Stimulated activated CD8-positive, alpha-beta memory T cell treated with anti-CD3 and anti-CD28 coated beads, Interleukin-12 subunit alpha, Interleukin-12 subunit beta, amount 100 ng/mL, for 1 hour (primary cell): Measurements from ENCODE around the gene DES.

ENCODE experiments used
- DNase-seq: peaks from one replicate; pipeline ENCODE4 v3.0.0-alpha.2; 2020; ENCODE audit warnings: low read depth

The DES gene

GRCh38 chr2:219419331-219420197 is 1.4 kb downstream of the DES start:
- no peak for DNase-seq

DNA sequence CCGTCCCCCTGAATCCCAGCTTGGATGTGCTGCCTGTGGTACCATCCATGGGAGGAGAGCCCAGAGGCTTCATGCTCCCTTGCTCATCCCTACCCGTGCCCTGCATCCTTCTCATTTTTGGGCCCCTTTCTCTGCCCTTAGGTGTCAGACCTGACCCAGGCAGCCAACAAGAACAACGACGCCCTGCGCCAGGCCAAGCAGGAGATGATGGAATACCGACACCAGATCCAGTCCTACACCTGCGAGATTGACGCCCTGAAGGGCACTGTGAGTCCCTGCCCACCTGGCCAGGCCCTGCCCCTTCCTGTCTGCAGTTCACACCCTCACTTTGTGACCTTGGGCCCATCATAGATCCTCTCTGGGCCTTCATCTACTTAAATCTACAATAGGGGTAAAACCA is 2.5 kb downstream of the DES start:
- DNase-seq, result no peak

- no peak for DNase-seq
These were observed 3.1 kb downstream of the DES start for GRCh38 chr2:219421323-219421722.

DNA sequence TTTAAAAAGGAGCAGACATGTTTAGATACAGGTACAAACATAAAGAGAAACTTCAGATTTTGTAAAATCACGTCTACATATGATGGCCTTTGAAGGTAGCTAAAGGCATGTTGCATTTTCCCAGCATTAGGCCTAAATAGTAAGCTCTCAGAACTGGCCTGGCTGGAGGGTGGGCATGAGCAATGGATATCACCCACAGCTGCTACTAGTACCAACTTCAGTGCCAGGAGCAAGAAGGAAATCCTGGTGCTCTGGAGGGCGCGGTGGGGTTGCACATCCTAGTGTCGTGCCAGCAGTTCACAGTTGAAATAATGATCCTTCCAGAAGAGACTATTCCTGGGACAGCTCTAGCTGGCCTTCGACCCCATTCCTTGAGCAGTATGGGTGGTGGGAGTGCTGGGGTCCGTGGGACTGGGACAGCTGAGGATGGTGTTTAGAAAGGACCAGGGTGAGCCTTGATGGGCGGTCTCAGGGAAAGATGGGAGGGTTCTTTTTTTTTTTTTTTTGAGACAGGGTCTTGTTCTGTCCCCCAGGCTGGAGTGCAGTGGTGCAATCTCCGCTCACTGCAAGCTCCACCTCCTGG is 4.9 kb downstream of the DES start:
- DNase-seq, result no peak

DNA sequence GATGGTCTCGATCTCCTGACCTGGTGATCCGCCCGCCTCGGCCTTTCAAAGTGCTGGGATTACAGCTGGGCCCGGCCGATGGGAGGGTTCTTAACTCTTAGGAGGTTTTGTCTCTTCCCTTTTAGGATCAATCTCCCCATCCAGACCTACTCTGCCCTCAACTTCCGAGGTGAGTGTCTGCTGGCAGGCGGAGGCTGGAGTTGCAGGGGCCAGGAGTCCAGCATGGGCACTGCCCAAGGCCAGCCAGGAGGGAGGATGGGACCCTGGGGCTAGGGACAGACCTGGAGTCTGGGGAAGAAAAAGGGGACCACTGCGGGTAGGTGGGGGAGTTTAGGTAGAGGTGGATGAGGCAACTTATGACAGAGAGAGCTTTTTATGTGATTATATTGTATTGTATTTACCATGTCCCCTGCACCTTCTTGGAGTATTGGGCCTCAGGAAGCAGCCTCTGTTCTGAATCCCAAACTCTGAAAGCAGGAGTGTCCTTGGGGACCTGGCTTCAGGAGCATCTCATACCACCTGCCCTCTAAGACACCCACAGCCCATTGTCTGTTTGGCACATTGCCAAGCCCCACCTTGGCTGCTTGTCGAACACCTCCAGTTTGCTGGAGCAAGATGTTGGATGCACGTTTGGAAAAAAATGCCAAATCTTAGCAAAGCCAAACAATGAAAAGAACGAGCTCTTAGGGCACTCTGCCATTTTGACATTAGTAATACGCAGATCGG is 5.6 kb downstream of the DES start:
- DNase-seq, result no peak

- no peak for DNase-seq
These were observed 7.3 kb downstream of the DES start for GRCh38 chr2:219425238-219426067.

- no peak for DNase-seq
These were observed 7.9 kb downstream of the DES start for GRCh38 chr2:219426068-219426443.

DNA sequence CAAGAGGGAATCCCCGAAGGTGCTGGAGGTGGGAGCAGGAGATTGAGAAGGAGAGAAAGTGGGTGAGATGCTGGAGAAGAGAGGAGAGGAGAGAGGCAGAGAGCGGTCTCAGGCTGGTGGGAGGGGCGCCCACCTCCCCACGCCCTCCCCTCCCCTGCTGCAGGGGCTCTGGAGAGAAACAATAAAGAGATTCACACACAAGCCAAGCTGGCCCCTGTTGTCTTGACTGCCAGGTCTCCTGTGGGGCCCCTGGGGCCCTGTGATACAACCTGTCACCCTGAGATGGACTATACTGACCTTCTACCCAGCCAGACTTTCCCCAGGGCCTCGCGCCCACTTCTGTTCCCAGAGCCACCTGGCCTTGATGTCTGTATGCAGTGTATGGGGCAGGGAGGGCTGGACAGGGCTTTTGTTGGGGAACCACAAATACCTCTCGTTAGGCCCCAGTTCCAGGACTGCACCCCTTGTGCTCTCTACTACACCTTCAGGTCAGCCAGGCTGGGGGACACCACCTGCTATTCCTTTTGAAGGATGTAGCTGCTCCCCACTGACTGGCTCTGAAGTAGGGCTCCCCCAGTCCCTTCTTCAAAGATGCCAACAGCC is 8.5 kb downstream of the DES start:
- DNase-seq, result no peak

- no peak for DNase-seq
These were observed 10.3 kb downstream of the DES start for GRCh38 chr2:219428469-219428868.

DNA sequence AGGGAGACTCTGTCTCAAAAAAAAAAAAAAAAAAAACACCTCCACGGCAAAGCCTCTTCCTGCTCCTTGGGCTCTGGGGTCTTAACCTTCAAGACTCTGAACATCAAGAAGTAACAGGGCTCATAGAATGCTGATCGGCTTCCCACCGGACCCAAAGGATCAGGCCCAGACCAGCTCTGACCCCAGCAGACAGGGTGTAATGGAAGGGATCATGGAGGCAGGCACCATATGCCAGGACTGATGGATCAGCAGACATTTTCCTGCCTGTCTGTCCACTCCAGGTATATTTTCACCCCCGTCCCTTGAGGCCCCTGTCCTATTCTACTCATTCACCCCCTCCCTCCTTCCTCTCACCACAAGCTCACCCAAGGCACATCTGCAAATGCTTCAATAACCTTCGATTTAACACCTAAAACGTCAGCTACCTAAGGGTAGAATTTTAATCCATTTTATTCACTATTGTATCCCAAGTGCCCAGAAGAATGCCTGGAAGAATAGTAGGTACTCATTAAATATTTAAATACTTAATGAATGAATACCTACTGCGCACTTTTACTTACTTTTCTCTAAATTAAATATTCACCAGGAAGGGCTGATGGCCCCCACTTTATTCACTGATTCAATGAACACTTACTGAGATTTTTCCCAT is 11.9 kb downstream of the DES start:
- no peak for DNase-seq

DNA sequence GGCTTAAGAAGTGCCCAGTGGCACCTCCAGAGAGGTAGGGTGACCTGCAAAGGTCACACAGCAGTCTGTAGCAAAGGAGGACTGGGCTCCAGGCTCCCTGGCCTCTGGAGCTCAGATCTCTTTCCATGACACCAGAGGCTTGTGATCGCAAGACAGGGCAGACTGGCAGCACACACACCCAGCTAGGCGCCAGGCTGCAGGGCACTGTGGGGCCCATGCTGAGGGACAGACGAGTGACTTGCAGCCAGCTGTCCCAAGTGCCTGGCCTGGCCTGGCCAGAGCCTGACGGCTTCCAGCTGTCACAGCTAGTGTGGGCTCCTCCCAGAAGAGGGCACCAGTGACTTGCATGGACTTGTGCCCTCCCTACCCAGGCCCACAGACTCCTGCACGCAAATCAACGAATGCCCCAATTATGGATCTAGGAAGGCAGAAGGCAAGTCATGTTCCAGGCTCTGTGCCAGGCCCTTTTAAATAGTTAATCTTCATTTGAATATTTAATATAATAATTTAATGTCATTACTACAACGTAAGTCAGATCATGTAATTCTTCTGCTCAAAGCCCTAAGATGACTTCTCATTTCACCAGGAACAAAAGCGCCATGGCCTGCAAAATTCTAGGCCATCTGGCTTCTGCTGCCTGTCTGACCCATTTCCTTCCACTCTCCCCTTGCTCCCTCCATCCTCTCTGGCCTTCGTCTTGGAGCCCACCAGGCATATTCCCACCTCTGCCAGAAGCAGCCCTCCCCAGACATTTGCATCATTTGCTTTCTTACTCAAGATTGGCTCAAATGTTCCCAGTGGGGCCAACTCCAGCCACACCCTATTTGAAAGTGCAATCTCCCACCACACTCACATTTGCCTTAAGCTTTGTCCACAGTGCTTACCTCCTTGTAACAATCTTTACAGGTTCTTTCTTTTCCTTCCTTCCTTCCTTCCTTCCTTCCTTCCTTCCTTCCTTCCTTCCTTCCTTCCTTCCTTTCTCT is 12.7 kb downstream of the DES start:
- DNase-seq, result no peak

DNA sequence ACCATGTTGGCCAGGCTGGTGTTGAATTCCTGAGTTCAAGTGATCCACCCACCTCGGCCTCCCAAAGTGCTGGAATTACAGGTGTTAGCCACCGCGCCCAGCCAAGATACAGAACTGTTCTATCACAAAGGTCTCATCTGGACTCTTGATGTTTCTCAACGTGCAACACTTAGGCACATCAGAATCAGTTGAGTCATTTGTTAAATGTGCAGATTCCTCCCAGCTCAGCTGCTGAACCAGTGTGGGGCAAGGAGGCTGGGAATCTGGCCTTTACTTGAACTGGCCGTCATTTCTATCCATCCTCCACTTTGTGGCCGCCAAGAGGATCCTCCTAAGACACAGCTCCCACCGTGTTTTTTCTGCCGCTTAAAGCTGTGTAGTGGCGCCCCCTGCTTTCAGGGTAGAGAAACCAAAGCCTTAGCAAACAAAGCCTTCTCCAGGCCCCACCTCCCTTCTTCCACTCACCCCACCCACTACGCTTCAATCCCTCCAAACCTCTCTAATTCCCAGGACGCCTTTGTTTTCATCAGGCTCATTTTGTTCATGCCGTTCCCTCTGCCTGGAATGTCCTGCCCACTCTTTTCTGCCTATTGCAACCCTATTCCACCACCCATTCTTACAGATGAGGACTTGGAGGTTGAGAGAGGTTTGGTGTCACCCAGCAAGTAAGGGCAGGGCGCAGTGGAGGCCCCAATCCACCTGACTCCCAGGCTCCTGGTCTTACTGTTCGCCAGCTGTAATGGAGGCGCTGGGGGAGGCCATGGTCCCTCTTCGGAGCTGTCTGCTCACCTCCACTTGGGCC is 15.7 kb downstream of the DES start:
- DNase-seq, result no peak

GRCh38 chr2:219434468-219434717 is 16.2 kb downstream of the DES start:
- DNase-seq, result no peak

DNA sequence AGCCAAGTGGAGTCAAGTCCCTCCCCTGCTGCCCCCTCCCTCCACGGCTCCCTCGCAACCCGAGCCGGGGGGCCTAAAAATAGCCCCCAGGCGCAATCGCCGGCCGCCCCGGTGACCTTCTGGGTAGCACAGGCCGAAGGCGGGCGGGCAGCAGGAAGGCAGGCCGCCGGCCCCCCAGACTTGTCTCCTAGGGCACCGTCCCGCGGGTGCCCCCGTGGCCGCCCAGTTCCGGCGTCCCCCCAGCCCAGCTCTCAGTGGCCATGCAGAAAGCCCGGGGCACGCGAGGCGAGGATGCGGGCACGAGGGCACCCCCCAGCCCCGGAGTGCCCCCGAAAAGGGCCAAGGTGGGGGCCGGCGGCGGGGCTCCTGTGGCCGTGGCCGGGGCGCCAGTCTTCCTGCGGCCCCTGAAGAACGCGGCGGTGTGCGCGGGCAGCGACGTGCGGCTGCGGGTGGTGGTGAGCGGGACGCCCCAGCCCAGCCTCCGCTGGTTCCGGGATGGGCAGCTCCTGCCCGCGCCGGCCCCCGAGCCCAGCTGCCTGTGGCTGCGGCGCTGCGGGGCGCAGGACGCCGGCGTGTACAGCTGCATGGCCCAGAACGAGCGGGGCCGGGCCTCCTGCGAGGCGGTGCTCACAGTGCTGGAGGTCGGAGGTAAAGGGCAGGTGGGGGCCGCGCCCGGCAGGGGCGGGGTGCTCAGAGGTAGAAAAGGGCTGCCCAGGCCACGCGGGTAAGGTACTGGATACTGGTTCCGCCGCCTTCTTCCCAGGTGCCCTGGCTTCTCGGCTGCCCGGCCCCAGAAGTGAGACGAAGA is 16.7 kb downstream of the DES start, which contains the start of gene SPEG:
Gene SPEG (plus strand): TSS at position 126 of the 808 bp plus-strand sequence. CDS start 135 bp downstream, at position 261.
- no peak for DNase-seq

DNA sequence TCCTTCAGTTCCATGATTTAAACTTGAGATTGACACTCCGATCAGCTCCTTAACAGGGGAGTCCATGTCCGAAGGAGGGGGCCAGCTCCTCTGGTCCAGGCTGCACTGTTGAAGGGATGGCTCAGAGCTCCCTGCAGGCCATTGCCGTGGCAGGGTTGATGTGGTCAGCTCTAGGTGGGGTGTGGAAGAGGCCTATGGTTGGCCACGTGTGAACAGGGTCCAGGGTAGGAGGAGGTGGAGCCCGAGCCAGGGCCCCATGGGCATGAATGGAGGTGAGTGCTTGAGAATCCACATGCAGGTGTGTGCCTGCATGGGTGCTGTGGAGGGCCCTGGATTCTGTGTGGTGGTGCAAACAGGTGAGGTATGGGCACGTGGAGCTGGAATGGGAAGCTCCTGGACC is 17.5 kb downstream of the DES start:
- DNase-seq, result no peak

GRCh38 chr2:219436491-219436890 is 18.3 kb downstream of the DES start:
- DNase-seq, result no peak

DNA sequence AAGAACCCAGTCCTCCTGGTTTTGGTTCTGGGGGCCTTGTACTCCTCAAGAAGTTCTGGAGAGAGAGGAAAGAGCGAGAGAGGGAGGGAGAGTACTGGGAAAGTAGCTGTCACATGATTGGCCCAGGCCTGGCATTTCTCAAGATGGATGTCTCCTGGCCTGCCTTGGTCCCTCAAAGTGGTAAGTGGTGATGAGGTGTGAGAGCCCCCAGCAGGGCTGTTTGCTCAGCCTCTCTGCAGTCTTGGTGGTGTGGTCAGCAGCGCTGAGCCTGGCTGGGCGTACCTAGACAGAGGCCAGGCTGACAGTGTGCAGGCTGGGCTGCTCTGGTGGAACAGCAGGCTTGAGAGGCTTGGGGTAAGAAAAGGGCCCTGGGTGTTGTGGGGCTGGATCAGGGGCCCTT is 19.0 kb downstream of the DES start:
- DNase-seq, result no peak

GRCh38 chr2:219437690-219438206 is 19.6 kb downstream of the DES start:
- DNase-seq, result no peak
